Tibial nerve (tissue), 4 donors: ENCODE results near the gene GCLC. TPM values are rescaled to one million over a fixed set of nuclear protein-coding genes. Genes with fewer than 3 reads are reported as not detected.

Experiments
- DNase-seq, 2 donors: peaks; one replicate each; pipeline ENCODE4 v3.0.0-alpha.2; 2019; ENCODE audit warnings: low spot score in 2 of 2
- H3K27ac ChIP-seq, 4 donors: fragments of 200-600 bp; sonication (generic) in 3 of 4; one replicate each; pipeline ENCODE4 v1.5.1; 2017 to 2019; ENCODE audit warnings: mild to moderate bottlenecking in 1 of 4
- H3K27me3 ChIP-seq, 2 donors: fragments of 200-600 bp; sonication (generic) in 1 of 2; one replicate each; pipeline versions ENCODE4 v1.5.1 to v1.6.0; 2017 to 2019
- H3K36me3 ChIP-seq, 3 donors: fragments of 200-600 bp; sonication (generic); one replicate each; pipeline ENCODE4 v1.5.1; 2018 to 2019
- H3K4me1 ChIP-seq, 4 donors: fragments of 200-600 bp; sonication (generic) in 3 of 4; one replicate each; pipeline ENCODE4 v1.5.1; 2017 to 2019
- H3K4me3 ChIP-seq, 4 donors: fragments of 200-600 bp; sonication (generic) in 3 of 4; one replicate each; pipeline ENCODE4 v1.5.1; 2017 to 2019; ENCODE audit warnings: mild to moderate bottlenecking in 1 of 4, moderate library complexity in 1 of 4
- H3K9me3 ChIP-seq, 4 donors: fragments of 200-600 bp; sonication (generic) in 3 of 4; one replicate each; pipeline ENCODE4 v1.5.1; 2017 to 2019
- CTCF ChIP-seq, 5 experiments: fragments of 200-600 bp in 3 of 5; fragments of 450-650 bp in 2 of 5; sonication (generic) in 3 of 5; IDR thresholded peaks; one replicate each; pipeline ENCODE4 v1.5.1; 2016 to 2019; ENCODE audit warnings: antibody characterized with exemption in 5 of 5, mild to moderate bottlenecking in 3 of 5, moderate library complexity in 2 of 5
- EP300 ChIP-seq, 2 donors: sonication (generic); formaldehyde crosslinking; IDR thresholded peaks; one replicate each; pipeline ENCODE4 v1.6.1; 2017; ENCODE audit warnings: antibody characterized with exemption in 2 of 2, mild to moderate bottlenecking in 1 of 2
- POLR2A ChIP-seq, 2 donors: fragments of 450-650 bp; IDR thresholded peaks; one replicate each; pipeline ENCODE4 v1.6.1; 2017; ENCODE audit warnings: antibody characterized with exemption in 2 of 2, mild to moderate bottlenecking in 2 of 2, moderate library complexity in 2 of 2
- WGBS, 2 donors: methylation state at CpG; one replicate each; pipeline ENCODE4 v1.1.5; 2018; 5-methylcytosine and 5-hydroxymethylcytosine counted together
- total RNA-seq, 4 donors: library from RNA; depleted of rRNA; stranded (reverse); fragments of >200 nt; gene quantifications; one replicate each; pipeline ENCODE4 v1.1.0, GENCODE V29; 2016

Gene GCLC
- total RNA-seq, 4 donors from 2014 or later, result 21.8 to 43.2 (median 32.0) TPM

- DNase-seq, result no peak
- H3K27ac ChIP-seq, result no peak overlapping the region
- WGBS, 2 donors, result 68 to 75% methylated on average over 8 of the region's 8 CpGs
Measured at GRCh38 chr6:53523511-53524454, 21.1 kb downstream of the GCLC start.

GRCh38 chr6:53520320-53520928, 24.5 kb downstream of the GCLC start:
- 89 to 92% methylated on average over 14 of the region's 14 CpGs for WGBS, 2 donors
- Histone ChIP-seq H3K27ac (no peak overlapping the region), H3K4me1 (peaks cover 0 to 27% (median 10%) of the 10 kb centered on the region in 4 donors), H3K9me3 (no peaks in the 10 kb centered on the region), H3K4me3 (no peak overlapping the region), H3K36me3 (peaks cover 0 to 39% (median 5%) of the 10 kb centered on the region in 3 donors), H3K27me3 (no peaks in the 10 kb centered on the region)
- no peak for DNase-seq
- TF ChIP-seq POLR2A (IDR thresholded peaks at IDR 0.05), result no peak
- TF ChIP-seq CTCF (IDR thresholded peaks at IDR 0.05), result no peak

More at GRCh38 chr6:53523511-53524454, 21.1 kb downstream of the GCLC start:
- Histone ChIP-seq H3K4me3 (no peak overlapping the region), H3K9me3 (no peaks in the 10 kb centered on the region), H3K36me3 (peaks cover 0 to 25% (median 0%) of the 10 kb centered on the region in 3 donors), H3K4me1 (peaks cover 0 to 44% (median 10%) of the 10 kb centered on the region in 4 donors), H3K27me3 (no peaks in the 10 kb centered on the region)
- TF ChIP-seq EP300 (IDR thresholded peaks at IDR 0.05) (no peak), CTCF (IDR thresholded peaks at IDR 0.05) (no peak), POLR2A (IDR thresholded peaks at IDR 0.05) (no peak)

GRCh38 chr6:53518862-53519261, 26.0 kb downstream of the GCLC start:
- TF ChIP-seq CTCF (IDR thresholded peaks at IDR 0.05) (no peak), EP300 (IDR thresholded peaks at IDR 0.05) (no peak), POLR2A (IDR thresholded peaks at IDR 0.05) (no peak)
- no peaks in the 10 kb centered on the region for H3K27me3 ChIP-seq
- peaks cover 0 to 52% (median 5%) of the 10 kb centered on the region in 3 donors for H3K36me3 ChIP-seq
- H3K4me1 ChIP-seq, result peaks cover 0 to 12% (median 7%) of the 10 kb centered on the region in 4 donors
- H3K27ac ChIP-seq, result no peak overlapping the region
- no peaks in the 10 kb centered on the region for H3K9me3 ChIP-seq
- 65 to 71% methylated on average over 1 of the region's 1 CpG for WGBS, 2 donors
- H3K4me3 ChIP-seq, result no peak overlapping the region
- DNase-seq, result no peak

GRCh38 chr6:53517021-53517420, 27.9 kb downstream of the GCLC start:
- no peak overlapping the region for H3K4me3 ChIP-seq
- H3K4me1 ChIP-seq, result peaks cover 0 to 6% (median 0%) of the 10 kb centered on the region in 4 donors
- H3K36me3 ChIP-seq, result peaks cover 0 to 58% (median 5%) of the 10 kb centered on the region in 3 donors
- H3K27me3 ChIP-seq, result no peaks in the 10 kb centered on the region
- no peak overlapping the region for H3K27ac ChIP-seq
- DNase-seq, result no peak
- 54 to 61% methylated on average over 2 of the region's 2 CpGs for WGBS, 2 donors
- no peaks in the 10 kb centered on the region for H3K9me3 ChIP-seq
- TF ChIP-seq POLR2A (IDR thresholded peaks at IDR 0.05), result no peak
- no peak for TF ChIP-seq EP300 (IDR thresholded peaks at IDR 0.05)
- TF ChIP-seq CTCF (IDR thresholded peaks at IDR 0.05), result no peak

GRCh38 chr6:53514677-53515076, 30.2 kb downstream of the GCLC start:
- Histone ChIP-seq H3K4me1 (peaks cover 0 to 6% (median 0%) of the 10 kb centered on the region in 4 donors), H3K27me3 (no peaks in the 10 kb centered on the region), H3K36me3 (peaks cover 0 to 51% (median 5%) of the 10 kb centered on the region in 3 donors), H3K9me3 (no peaks in the 10 kb centered on the region), H3K4me3 (no peak overlapping the region), H3K27ac (no peak overlapping the region)
- DNase-seq, result no peak
- TF ChIP-seq POLR2A (IDR thresholded peaks at IDR 0.05), result no peak
- no peak for TF ChIP-seq EP300 (IDR thresholded peaks at IDR 0.05)
- TF ChIP-seq CTCF (IDR thresholded peaks at IDR 0.05), result no peak
- WGBS, 2 donors, result 89 to 91% methylated on average over 3 of the region's 3 CpGs
